SK-N-SH treated with all-trans-retinoic acid at 6 μM for 48 hours (cell line): ENCODE measurements around the gene ADO.

Experiments
- ATAC-seq: fragments of 200-7000 bp; cut with Tn5 transposase; 3 replicates; pipeline ENCODE4 v1.9.1; 2020; ENCODE audit warnings: mild to moderate bottlenecking, moderate library complexity
- ARNTL ChIP-seq: fragments of 450-650 bp; formaldehyde crosslinking; IDR thresholded peaks from 2 replicates; pipeline ENCODE4 v1.5.0; 2020; ENCODE audit warnings: low read depth, mild to moderate bottlenecking, moderate library complexity, borderline replicate concordance
- BACH2 ChIP-seq: fragments of 250-450 bp; sonication (Bioruptor Pico); IDR thresholded peaks from 2 replicates; pipeline ENCODE4 v1.9.0; 2021; ENCODE audit warnings: mild to moderate bottlenecking, borderline replicate concordance
- CSDC2 ChIP-seq: fragments of 250-450 bp; sonication (Bioruptor Pico); IDR thresholded peaks from 2 replicates; pipeline ENCODE4 v1.5.0; 2020; ENCODE audit warnings: mild to moderate bottlenecking, moderate library complexity
- ESRRG ChIP-seq: fragments of 250-450 bp; sonication (Bioruptor Pico); IDR thresholded peaks from 2 replicates; pipeline ENCODE4 v1.6.1; 2021; ENCODE audit warnings: mild to moderate bottlenecking
- GLIS3 ChIP-seq: fragments of 250-450 bp; sonication (Bioruptor Pico); IDR thresholded peaks from 2 replicates; pipeline ENCODE4 v1.5.0; 2020; ENCODE audit warnings: mild to moderate bottlenecking, moderate library complexity
- OSR1 ChIP-seq: fragments of 250-450 bp; sonication (Bioruptor Pico); IDR thresholded peaks from 2 replicates; pipeline ENCODE4 v1.8.0; 2022; ENCODE audit warnings: moderate library complexity, mild to moderate bottlenecking, inconsistent platforms
- PATZ1 ChIP-seq: fragments of 250-450 bp; sonication (Bioruptor Pico); IDR thresholded peaks from 2 replicates; pipeline ENCODE4 v1.8.0; 2020; ENCODE audit warnings: mild to moderate bottlenecking, moderate library complexity, borderline replicate concordance
- PPARA ChIP-seq: fragments of 250-450 bp; sonication (Bioruptor Pico); IDR thresholded peaks from 2 replicates; pipeline ENCODE4 v1.5.0; 2020; ENCODE audit warnings: mild to moderate bottlenecking, borderline replicate concordance
- RARB ChIP-seq: fragments of 250-450 bp; sonication (Bioruptor Pico); IDR thresholded peaks from 2 replicates; pipeline ENCODE4 v1.8.0; 2021; ENCODE audit warnings: mild to moderate bottlenecking, moderate library complexity
- SNAI2 ChIP-seq: fragments of 250-450 bp; sonication (Bioruptor Pico); IDR thresholded peaks from 2 replicates; pipeline ENCODE4 v1.5.0; 2020; ENCODE audit warnings: mild to moderate bottlenecking, moderate library complexity
- TCF4 ChIP-seq: fragments of 250-450 bp; sonication (Bioruptor Pico); IDR thresholded peaks from 2 replicates; pipeline ENCODE4 v1.8.0; 2021; ENCODE audit warnings: mild to moderate bottlenecking, moderate library complexity, borderline replicate concordance
- ZC3H10 ChIP-seq: fragments of 250-450 bp; sonication (Bioruptor Pico); IDR thresholded peaks from 2 replicates; pipeline ENCODE4 v1.5.1; 2021; ENCODE audit warnings: mild to moderate bottlenecking, moderate library complexity
- ZFP3 ChIP-seq: fragments of 250-450 bp; sonication (Bioruptor Pico); IDR thresholded peaks from 2 replicates; pipeline ENCODE4 v1.5.0; 2020; ENCODE audit warnings: mild to moderate bottlenecking, moderate library complexity
- ZFP30 ChIP-seq: fragments of 450-650 bp; formaldehyde crosslinking; IDR thresholded peaks from 2 replicates; pipeline ENCODE4 v1.5.0; 2022; ENCODE audit warnings: mild to moderate bottlenecking, moderate library complexity
- ZNF565 ChIP-seq: fragments of 450-650 bp; formaldehyde crosslinking; conservative IDR thresholded peaks from 2 replicates; pipeline ENCODE4 v1.5.0; 2020; ENCODE audit warnings: low read depth, mild to moderate bottlenecking, moderate library complexity
- ZNF70 ChIP-seq: fragments of 450-650 bp; formaldehyde crosslinking; IDR thresholded peaks from 2 replicates; pipeline ENCODE4 v1.5.0; 2020; ENCODE audit warnings: mild to moderate bottlenecking, moderate library complexity
- ZNF8 ChIP-seq: fragments of 450-650 bp; formaldehyde crosslinking; IDR thresholded peaks from 2 replicates; pipeline ENCODE4 v1.5.0; 2020; ENCODE audit warnings: mild to moderate bottlenecking, moderate library complexity
- TF ChIP-seq, protein P1 (sequence below): fragments of 250-450 bp; sonication (Bioruptor Pico); IDR thresholded peaks from 2 replicates; pipeline ENCODE4 v1.5.0; 2020; ENCODE audit warnings: mild to moderate bottlenecking, moderate library complexity
- TF ChIP-seq, protein P2 (sequence below): fragments of 250-450 bp; sonication (Bioruptor Pico); IDR thresholded peaks from 2 replicates; pipeline ENCODE4 v1.5.1; 2020; ENCODE audit warnings: low read depth, mild to moderate bottlenecking, moderate library complexity
- TF ChIP-seq, protein P3 (sequence below): fragments of 250-450 bp; sonication (Bioruptor Pico); IDR thresholded peaks from 2 replicates; pipeline ENCODE4 v1.5.1; 2021; ENCODE audit warnings: mild to moderate bottlenecking, moderate library complexity

The ADO gene

DNA sequence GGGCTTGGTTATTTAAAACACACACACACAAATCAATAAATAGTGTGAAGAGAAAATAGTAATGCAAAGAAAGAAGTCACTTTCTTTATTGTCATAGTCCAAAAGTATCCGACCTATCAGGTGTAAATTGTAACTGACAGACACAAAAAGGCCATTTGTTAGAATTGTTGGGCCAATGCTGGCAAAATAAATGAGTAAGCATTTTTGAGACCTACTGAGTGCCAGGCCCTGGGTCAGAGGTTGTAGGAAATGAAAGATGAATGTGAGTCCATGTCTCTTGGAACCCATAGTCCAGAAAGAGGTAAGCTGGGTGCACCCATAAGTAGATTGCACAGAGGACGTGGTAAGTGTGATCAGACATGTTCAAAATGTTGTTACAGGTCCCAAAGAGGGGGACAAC lies 25.1 kb downstream of the ADO start:
- TF ChIP-seq PPARA (CRISPR knock-in tag) (no peak), ZNF70 (CRISPR knock-in tag) (no peak), OSR1 (no peak), RARB (no peak), ZNF8 (CRISPR knock-in tag) (no peak), BACH2 (no peak), PATZ1 (no peak), ZC3H10 (CRISPR knock-in tag) (no peak), ZFP3 (CRISPR knock-in tag) (no peak), ZFP30 (no peak), ESRRG (CRISPR knock-in tag) (no peak), ZNF565 (no peak), CSDC2 (CRISPR knock-in tag) (no peak), ARNTL (CRISPR knock-in tag) (no peak)
- TF ChIP-seq, protein P1, sequence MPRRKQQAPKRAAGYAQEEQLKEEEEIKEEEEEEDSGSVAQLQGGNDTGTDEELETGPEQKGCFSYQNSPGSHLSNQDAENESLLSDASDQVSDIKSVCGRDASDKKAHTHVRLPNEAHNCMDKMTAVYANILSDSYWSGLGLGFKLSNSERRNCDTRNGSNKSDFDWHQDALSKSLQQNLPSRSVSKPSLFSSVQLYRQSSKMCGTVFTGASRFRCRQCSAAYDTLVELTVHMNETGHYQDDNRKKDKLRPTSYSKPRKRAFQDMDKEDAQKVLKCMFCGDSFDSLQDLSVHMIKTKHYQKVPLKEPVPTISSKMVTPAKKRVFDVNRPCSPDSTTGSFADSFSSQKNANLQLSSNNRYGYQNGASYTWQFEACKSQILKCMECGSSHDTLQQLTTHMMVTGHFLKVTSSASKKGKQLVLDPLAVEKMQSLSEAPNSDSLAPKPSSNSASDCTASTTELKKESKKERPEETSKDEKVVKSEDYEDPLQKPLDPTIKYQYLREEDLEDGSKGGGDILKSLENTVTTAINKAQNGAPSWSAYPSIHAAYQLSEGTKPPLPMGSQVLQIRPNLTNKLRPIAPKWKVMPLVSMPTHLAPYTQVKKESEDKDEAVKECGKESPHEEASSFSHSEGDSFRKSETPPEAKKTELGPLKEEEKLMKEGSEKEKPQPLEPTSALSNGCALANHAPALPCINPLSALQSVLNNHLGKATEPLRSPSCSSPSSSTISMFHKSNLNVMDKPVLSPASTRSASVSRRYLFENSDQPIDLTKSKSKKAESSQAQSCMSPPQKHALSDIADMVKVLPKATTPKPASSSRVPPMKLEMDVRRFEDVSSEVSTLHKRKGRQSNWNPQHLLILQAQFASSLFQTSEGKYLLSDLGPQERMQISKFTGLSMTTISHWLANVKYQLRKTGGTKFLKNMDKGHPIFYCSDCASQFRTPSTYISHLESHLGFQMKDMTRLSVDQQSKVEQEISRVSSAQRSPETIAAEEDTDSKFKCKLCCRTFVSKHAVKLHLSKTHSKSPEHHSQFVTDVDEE (CRISPR knock-in tag), result no peak
- TF ChIP-seq, protein P2, sequence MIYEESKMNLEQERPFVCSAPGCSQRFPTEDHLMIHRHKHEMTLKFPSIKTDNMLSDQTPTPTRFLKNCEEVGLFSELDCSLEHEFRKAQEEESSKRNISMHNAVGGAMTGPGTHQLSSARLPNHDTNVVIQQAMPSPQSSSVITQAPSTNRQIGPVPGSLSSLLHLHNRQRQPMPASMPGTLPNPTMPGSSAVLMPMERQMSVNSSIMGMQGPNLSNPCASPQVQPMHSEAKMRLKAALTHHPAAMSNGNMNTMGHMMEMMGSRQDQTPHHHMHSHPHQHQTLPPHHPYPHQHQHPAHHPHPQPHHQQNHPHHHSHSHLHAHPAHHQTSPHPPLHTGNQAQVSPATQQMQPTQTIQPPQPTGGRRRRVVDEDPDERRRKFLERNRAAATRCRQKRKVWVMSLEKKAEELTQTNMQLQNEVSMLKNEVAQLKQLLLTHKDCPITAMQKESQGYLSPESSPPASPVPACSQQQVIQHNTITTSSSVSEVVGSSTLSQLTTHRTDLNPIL (CRISPR knock-in tag), result no peak
- no peak for ATAC-seq

DNA sequence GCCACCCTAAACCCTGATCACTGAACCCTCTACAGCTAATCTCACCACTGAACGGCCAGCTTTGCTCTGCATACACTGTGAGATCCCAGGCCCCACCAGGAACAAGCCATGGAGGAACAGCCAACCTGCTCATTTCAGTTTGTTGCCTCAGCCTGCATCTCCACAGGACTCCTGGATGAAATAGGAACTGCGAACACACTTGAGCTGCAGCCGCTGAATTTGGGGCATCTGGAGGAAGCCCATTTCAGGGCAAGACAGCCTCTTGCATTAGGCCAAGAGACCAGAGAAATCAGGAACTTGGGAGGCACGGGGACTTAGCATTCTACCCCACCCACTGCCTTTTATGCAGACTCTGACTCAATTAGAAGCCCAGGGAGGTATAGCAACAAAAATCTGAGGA lies 26.2 kb downstream of the ADO start:
- ATAC-seq, result no peak
- TF ChIP-seq TCF4 (no peak), PATZ1 (no peak), ZNF8 (CRISPR knock-in tag) (no peak), ARNTL (CRISPR knock-in tag) (no peak), OSR1 (no peak), BACH2 (no peak), ZFP3 (CRISPR knock-in tag) (no peak), GLIS3 (CRISPR knock-in tag) (no peak), ZNF70 (CRISPR knock-in tag) (no peak), PPARA (CRISPR knock-in tag) (no peak), ZC3H10 (CRISPR knock-in tag) (no peak), SNAI2 (CRISPR knock-in tag) (no peak)
- TF ChIP-seq, protein P2 (CRISPR knock-in tag), result no peak
- TF ChIP-seq, protein P1 (CRISPR knock-in tag), result no peak
- TF ChIP-seq, protein P3, sequence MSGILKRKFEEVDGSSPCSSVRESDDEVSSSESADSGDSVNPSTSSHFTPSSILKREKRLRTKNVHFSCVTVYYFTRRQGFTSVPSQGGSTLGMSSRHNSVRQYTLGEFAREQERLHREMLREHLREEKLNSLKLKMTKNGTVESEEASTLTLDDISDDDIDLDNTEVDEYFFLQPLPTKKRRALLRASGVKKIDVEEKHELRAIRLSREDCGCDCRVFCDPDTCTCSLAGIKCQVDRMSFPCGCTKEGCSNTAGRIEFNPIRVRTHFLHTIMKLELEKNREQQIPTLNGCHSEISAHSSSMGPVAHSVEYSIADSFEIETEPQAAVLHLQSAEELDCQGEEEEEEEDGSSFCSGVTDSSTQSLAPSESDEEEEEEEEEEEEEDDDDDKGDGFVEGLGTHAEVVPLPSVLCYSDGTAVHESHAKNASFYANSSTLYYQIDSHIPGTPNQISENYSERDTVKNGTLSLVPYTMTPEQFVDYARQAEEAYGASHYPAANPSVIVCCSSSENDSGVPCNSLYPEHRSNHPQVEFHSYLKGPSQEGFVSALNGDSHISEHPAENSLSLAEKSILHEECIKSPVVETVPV (CRISPR knock-in tag), result no peak
